Mucosa of rectum (tissue), 2 donors: ENCODE measurements around the gene AHDC1.

Experiments used
- H3K27ac ChIP-seq, 2 donors: one replicate each; pipeline ENCODE4 v1.7.0; 2013; ENCODE audit warnings: inconsistent platforms in 2 of 2, low read depth in 2 of 2, low read length in 2 of 2
- H3K27me3 ChIP-seq, 2 donors: one replicate each; pipeline ENCODE4 v1.7.0; 2013; ENCODE audit warnings: low read length in 2 of 2; ENCODE audit not compliant: control insufficient read depth in 2 of 2, insufficient read depth in 2 of 2
- H3K36me3 ChIP-seq, 2 donors: one replicate each; pipeline ENCODE4 v1.7.0; 2013; ENCODE audit warnings: low read length in 2 of 2; ENCODE audit not compliant: control insufficient read depth in 2 of 2, insufficient read depth in 2 of 2
- H3K4me1 ChIP-seq, 2 donors: one replicate each; pipeline ENCODE4 v1.7.0; 2013; ENCODE audit warnings: low read length in 2 of 2, mild to moderate bottlenecking in 1 of 2; ENCODE audit not compliant: control insufficient read depth in 2 of 2, insufficient read depth in 2 of 2
- H3K4me3 ChIP-seq, 2 donors: one replicate each; pipeline ENCODE4 v1.7.0; 2013; ENCODE audit warnings: low read length in 2 of 2
- H3K9ac ChIP-seq, 2 donors: one replicate each; pipeline ENCODE4 v1.7.0; 2013; ENCODE audit warnings: low read length in 2 of 2, low read depth in 1 of 2, mild to moderate bottlenecking in 1 of 2
- H3K9me3 ChIP-seq, 2 donors: one replicate each; pipeline ENCODE4 v1.7.0; 2013; ENCODE audit warnings: low read length in 2 of 2; ENCODE audit not compliant: control insufficient read depth in 2 of 2
- donor health status: healthy.
- donor health status: Normal muscosa, but diverticular disease.

AHDC1 gene

DNA sequence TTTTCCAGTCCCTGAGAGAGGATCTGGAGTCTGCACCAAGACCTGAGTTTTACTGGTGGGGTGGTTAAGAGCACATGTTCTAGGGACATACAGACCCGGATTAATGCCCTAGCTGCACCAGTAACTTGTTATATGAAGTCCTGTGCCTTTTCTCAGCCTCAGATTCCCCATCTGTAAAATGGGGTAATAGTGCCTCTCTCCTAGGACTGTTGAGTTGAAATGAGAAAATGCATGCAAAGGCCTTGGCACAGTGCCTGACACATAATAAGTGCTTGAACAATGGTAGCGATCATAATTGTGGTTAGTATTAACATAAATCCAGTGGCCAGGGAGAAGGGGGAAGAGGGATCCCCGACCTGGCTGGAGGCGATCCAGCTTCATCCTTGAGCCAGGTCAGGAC, 12.3 kb downstream of the AHDC1 start:
- Histone ChIP-seq H3K27ac (peak overlapping the region in 1 of 2 donors; percentile 40), H3K4me1 (peaks cover 13 to 29% of the 10 kb centered on the region in 2 donors), H3K27me3 (no peaks in the 10 kb centered on the region), H3K36me3 (peaks cover 5 to 6% of the 10 kb centered on the region in 2 donors), H3K4me3 (no peak overlapping the region), H3K9ac (peak overlapping the region in 1 of 2 donors; percentile 31), H3K9me3 (no peaks in the 10 kb centered on the region)

GRCh38 chr1:27590917-27591508, 12.9 kb downstream of the AHDC1 start:
- H3K4me1 ChIP-seq: peaks cover 13 to 23% of the 10 kb centered on the region in 2 donors
- no peak overlapping the region for H3K4me3 ChIP-seq

GRCh38 chr1:27589841-27590426, 14.0 kb downstream of the AHDC1 start:
- Histone ChIP-seq H3K4me1 (peaks cover 13 to 23% of the 10 kb centered on the region in 2 donors), H3K9me3 (no peaks in the 10 kb centered on the region), H3K4me3 (no peak overlapping the region), H3K36me3 (peaks cover 5 to 6% of the 10 kb centered on the region in 2 donors), H3K27me3 (no peaks in the 10 kb centered on the region), H3K9ac (no peak overlapping the region), H3K27ac (peak overlapping the region in 1 of 2 donors; percentile 16)

More at GRCh38 chr1:27590917-27591508, 12.9 kb downstream of the AHDC1 start:
- peak overlapping the region in 1 of 2 donors; percentile 40 for H3K27ac ChIP-seq
- no peaks in the 10 kb centered on the region for H3K9me3 ChIP-seq
- H3K27me3 ChIP-seq: no peaks in the 10 kb centered on the region
- peak overlapping the region in 1 of 2 donors; percentile 31 for H3K9ac ChIP-seq
- H3K36me3 ChIP-seq: peaks cover 5 to 6% of the 10 kb centered on the region in 2 donors

DNA sequence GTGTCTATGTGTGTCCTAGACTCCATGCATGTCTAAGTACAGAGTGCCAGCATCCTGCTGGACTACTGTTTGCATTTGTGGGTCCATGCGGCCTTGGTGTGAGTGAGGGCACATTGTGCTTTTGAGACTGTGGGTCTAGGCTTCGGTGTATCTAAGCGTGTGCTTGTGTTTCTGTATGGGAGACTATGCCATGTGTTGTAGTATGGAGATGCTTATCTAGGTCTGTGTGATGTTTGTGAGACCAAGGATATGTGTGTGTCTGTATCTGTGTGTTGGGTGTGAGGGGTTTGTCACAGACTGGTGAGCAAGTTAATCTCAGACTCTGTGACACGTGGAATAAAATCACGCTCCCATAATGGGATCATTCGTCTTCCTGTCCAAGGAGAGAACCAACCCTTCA, 14.5 kb downstream of the AHDC1 start:
- peaks cover 5 to 6% of the 10 kb centered on the region in 2 donors for H3K36me3 ChIP-seq
- no peaks in the 10 kb centered on the region for H3K27me3 ChIP-seq
- H3K9me3 ChIP-seq: no peaks in the 10 kb centered on the region
- H3K27ac ChIP-seq: peak overlapping the region in 1 of 2 donors; percentile 12
- H3K9ac ChIP-seq: no peak overlapping the region
- peaks cover 13 to 20% of the 10 kb centered on the region in 2 donors for H3K4me1 ChIP-seq
- H3K4me3 ChIP-seq: no peak overlapping the region

DNA sequence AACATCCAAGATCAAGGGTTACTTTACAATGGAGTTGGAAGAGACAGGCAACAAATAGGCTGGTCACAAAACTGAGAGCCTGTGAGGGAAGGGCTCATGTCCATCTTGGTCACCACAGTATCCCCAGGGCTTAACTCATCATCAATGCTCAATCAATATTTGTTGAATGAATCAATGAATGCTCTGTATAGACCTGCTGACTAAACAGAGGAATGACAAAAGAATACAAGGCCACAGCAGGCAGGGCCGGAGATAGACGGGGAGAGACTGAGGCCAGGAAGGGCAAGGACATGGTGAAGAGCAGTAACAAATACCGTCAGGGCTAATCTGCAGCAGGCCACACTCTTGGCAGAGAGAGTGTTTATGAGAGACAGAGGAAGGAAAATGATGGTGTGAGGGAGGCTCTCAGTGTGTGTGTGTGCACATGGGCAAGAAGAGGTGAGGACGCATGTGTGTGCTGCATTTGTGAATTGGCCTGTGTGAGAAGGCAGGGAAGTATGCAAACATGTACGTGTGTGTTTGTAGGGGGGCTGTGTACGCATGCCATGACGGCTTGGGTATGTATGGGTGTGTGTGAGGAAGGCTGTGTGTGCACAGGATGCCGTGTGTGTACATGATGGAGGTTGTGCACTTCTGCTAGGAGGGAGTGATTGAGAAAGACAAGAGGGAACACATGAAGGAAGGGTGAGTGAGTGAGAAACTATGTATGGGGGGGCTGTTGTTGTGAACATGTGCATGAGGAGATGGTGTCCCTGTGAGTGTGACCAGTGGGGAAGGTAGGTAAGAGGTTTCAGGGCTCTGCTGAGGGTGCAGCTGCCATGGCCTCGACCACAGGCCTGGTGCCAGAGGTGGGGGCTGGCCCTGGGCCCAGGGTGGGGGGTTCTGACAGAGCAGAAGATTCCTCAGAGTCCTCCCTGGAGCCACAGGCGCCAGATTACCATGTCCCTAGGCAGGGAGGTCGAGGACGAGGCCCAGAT, 15.4 kb downstream of the AHDC1 start:
- Histone ChIP-seq H3K27me3 (no peaks in the 10 kb centered on the region), H3K9me3 (no peaks in the 10 kb centered on the region), H3K4me3 (no peak overlapping the region), H3K9ac (no peak overlapping the region), H3K36me3 (peaks cover 5 to 6% of the 10 kb centered on the region in 2 donors), H3K4me1 (peaks cover 13 to 20% of the 10 kb centered on the region in 2 donors), H3K27ac (no peak overlapping the region)

GRCh38 chr1:27585684-27586083, 18.3 kb downstream of the AHDC1 start:
- no peak overlapping the region for H3K9ac ChIP-seq

DNA sequence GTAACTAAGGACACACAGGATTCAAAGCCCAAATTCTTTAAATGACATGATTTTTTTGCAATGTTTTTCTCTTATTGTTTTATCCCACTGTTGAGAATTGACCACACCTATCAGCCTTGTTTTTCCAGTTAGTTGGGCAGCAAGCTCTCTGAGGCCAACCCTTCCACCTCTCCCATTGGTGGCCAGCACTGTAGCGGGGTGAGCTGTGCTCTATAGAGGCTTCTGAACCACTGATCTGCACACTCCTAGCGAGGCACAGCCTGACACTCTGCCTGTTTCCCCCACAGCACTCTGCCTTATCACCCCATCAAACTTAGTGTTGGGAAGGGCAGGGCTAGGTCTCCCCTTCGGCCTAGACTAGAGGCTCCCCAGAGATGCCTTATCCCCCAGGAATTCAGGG, 19.5 kb downstream of the AHDC1 start:
- H3K9me3 ChIP-seq: no peaks in the 10 kb centered on the region
- H3K9ac ChIP-seq: no peak overlapping the region
- no peaks in the 10 kb centered on the region for H3K27me3 ChIP-seq
- peaks cover 0 to 9% of the 10 kb centered on the region in 2 donors for H3K4me1 ChIP-seq
- peaks cover 4 to 5% of the 10 kb centered on the region in 2 donors for H3K36me3 ChIP-seq
- H3K4me3 ChIP-seq: no peak overlapping the region
- no peak overlapping the region for H3K27ac ChIP-seq

More at GRCh38 chr1:27585684-27586083, 18.3 kb downstream of the AHDC1 start:
- H3K9me3 ChIP-seq: no peaks in the 10 kb centered on the region
- no peak overlapping the region for H3K4me3 ChIP-seq
- peaks cover 4 to 9% of the 10 kb centered on the region in 2 donors for H3K4me1 ChIP-seq
- no peak overlapping the region for H3K27ac ChIP-seq
- H3K27me3 ChIP-seq: no peaks in the 10 kb centered on the region
- peaks cover 5 to 6% of the 10 kb centered on the region in 2 donors for H3K36me3 ChIP-seq

DNA sequence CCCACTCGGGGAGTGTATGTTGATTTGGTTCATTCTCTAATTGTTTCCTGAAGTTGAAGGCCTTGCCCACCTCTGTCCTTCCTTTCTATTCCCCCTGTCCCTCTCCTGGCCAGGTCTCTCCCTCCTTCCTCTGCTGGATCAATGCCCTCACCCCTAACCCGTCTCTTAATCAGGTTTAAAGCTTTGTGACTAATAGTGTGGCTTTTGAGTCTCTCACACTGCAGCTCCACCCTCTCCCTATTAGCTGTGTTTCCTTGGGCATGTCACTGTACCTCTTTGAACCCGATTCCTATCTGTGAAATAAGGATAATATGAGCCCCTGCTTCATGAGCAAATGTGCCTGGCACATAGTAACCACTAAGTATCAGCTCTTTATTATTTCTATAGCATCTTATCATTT, 20.5 kb downstream of the AHDC1 start:
- H3K9me3 ChIP-seq: no peaks in the 10 kb centered on the region
- H3K27ac ChIP-seq: no peak overlapping the region

DNA sequence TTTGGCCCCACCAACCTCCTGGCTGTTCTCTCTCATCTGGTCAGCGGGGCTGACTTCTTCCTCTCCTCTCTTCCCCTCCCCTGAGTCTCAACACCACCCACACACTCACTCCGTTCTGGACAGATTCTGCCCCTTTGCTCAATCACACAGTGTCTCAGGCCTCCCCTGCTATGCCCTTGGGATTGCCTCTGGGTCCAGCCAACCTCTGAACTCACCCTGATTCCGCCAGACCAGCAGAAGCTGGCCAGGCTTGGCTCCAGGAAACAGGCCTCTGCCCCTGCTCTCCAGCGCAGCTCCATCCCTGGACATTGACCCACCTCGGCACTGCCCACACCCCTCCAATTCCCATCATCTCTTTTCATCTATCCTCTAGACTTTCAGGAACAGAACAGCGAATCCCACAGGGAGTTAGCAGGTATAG, 22.1 kb downstream of the AHDC1 start:
- Histone ChIP-seq H3K27me3 (no peaks in the 10 kb centered on the region), H3K27ac (no peak overlapping the region), H3K4me1 (peaks cover 0 to 1% of the 10 kb centered on the region in 2 donors), H3K4me3 (no peak overlapping the region), H3K36me3 (no peaks in the 10 kb centered on the region), H3K9ac (no peak overlapping the region), H3K9me3 (no peaks in the 10 kb centered on the region)

More for the DNA sequence above, 20.5 kb downstream of the AHDC1 start:
- Histone ChIP-seq H3K9ac (no peak overlapping the region), H3K4me3 (no peak overlapping the region), H3K4me1 (peaks cover 0 to 1% of the 10 kb centered on the region in 2 donors), H3K36me3 (peaks cover 0 to 2% of the 10 kb centered on the region in 2 donors), H3K27me3 (no peaks in the 10 kb centered on the region)
